Fibroblast of lung (primary cell): ENCODE results near the gene TENT5C. TPM values are rescaled to one million over a fixed set of nuclear protein-coding genes. Genes with fewer than 3 reads are reported as not detected.

Experiments
- DNase-seq, 2 donors: peaks; one replicate each; pipeline versions ENCODE4 v3.0.0 to v3.0.0-alpha.2; 2010; ENCODE audit warnings: low read depth in 2 of 2
- H2AFZ ChIP-seq: 2 replicates; pipeline ENCODE4 v1.5.1; 2012; ENCODE audit warnings: low read length, control low read depth, inconsistent platforms
- H3K27ac ChIP-seq: 2 replicates; pipeline ENCODE4 v1.5.1; 2011; ENCODE audit warnings: low read length, control low read depth; ENCODE audit not compliant: insufficient read depth
- H3K27me3 ChIP-seq: 2 replicates; pipeline ENCODE4 v1.5.1; 2011; ENCODE audit warnings: mild to moderate bottlenecking, low read length; ENCODE audit not compliant: control insufficient read depth, insufficient read depth
- H3K36me3 ChIP-seq: 2 replicates; pipeline ENCODE4 v1.5.1; 2011; ENCODE audit warnings: low read length; ENCODE audit not compliant: control insufficient read depth, insufficient read depth
- H3K4me1 ChIP-seq: 2 replicates; pipeline ENCODE4 v1.5.1; 2011; ENCODE audit warnings: low read length; ENCODE audit not compliant: control insufficient read depth, insufficient read depth; ENCODE audit errors: extremely low read depth
- H3K4me2 ChIP-seq: 2 replicates; pipeline ENCODE4 v1.5.1; 2011; ENCODE audit warnings: low read length, control low read depth; ENCODE audit not compliant: insufficient read depth; ENCODE audit errors: extremely low read depth
- H3K4me3 ChIP-seq, 4 experiments: fragments of 200-600 bp in 1 of 4; sonication (generic) in 1 of 4; replicated peaks in 1 of 4; 2 replicates each; pipeline ENCODE4 v1.5.1; 2011 to 2016; ENCODE audit warnings: low read length in 4 of 4, low read depth in 3 of 4, mild to moderate bottlenecking in 3 of 4, control low read depth in 2 of 4, inconsistent platforms in 1 of 4, mixed read lengths in 1 of 4; ENCODE audit not compliant: insufficient read depth in 1 of 4; ENCODE audit errors: control extremely low read depth in 1 of 4
- H3K79me2 ChIP-seq: 2 replicates; pipeline ENCODE4 v1.5.1; 2012; ENCODE audit warnings: mild to moderate bottlenecking, low read length, inconsistent platforms; ENCODE audit not compliant: control insufficient read depth, insufficient read depth
- H3K9ac ChIP-seq: 2 replicates; pipeline ENCODE4 v1.5.1; 2011; ENCODE audit warnings: mild to moderate bottlenecking, low read length, control low read depth; ENCODE audit not compliant: insufficient read depth
- H3K9me3 ChIP-seq: 2 replicates; pipeline ENCODE4 v1.5.1; 2012; ENCODE audit warnings: low read depth, low read length; ENCODE audit not compliant: control insufficient read depth, insufficient read depth
- H4K20me1 ChIP-seq: 2 replicates; pipeline ENCODE4 v1.5.1; 2011; ENCODE audit warnings: low read length; ENCODE audit not compliant: control insufficient read depth, insufficient read depth; ENCODE audit errors: extremely low read depth
- EZH2 ChIP-seq: IDR thresholded peaks from 2 replicates; pipeline ENCODE4 v1.5.1; 2012; ENCODE audit warnings: low read length, control low read depth, mild to moderate bottlenecking; ENCODE audit errors: missing control alignments
- polyA plus RNA-seq, 2 donors: library from polyadenylated mRNA; depleted of rRNA in 1 of 2; stranded (reverse) in 1 of 2; unstranded in 1 of 2; fragments of >200 nt; gene quantifications; 2 replicates each; pipeline ENCODE4 v1.2.1, GENCODE V29; 2011 to 2012; ENCODE audit warnings: missing spikeins in 1 of 2
- total RNA-seq: library from RNA; depleted of rRNA; stranded (reverse); fragments of >200 nt; gene quantifications from 2 replicates; pipeline ENCODE4 v1.2.1, GENCODE V29; 2014
- TF ChIP-seq, protein P1 (sequence below), 2 donors: IDR thresholded peaks in 1 of 2; conservative IDR thresholded peaks in 1 of 2; 1 replicate in 1 of 2; 2 replicates in 1 of 2; pipeline ENCODE4 v1.5.1; 2011 to 2012; ENCODE audit warnings: low read length in 2 of 2, control low read depth in 1 of 2, inconsistent platforms in 1 of 2, low read depth in 1 of 2, mild to moderate bottlenecking in 1 of 2

TENT5C gene
- total and polyA plus RNA-seq, 2 donors (not counting 1 experiment from before 2014, with no cell fraction given): 4.2 to 8.1 TPM

DNA sequence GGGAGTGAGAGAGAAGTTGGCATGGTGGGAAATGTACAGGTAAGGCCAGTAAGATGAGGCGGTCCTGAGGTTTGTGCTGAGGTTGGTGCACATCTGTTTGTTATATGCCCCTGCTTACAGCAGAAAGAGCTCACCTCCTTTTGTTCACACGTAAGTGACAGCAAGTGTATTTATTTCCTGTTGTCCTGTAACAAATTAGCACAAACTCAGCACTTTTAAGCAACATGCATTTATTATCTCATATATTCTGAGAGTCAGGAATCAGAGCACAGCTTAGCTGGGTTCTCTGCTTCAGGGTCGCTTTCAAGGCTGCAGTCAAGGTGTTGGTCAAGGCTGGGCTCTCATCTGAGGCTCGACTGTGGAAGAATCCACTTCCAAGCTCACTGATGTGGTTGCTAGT, 45.8 kb downstream of the TENT5C start:
- H3K27ac ChIP-seq: no peak overlapping the region
- no peaks in the 10 kb centered on the region for H3K79me2 ChIP-seq
- no peak for DNase-seq
- H4K20me1 ChIP-seq: no peaks in the 10 kb centered on the region
- no peak overlapping the region for H2AFZ ChIP-seq
- no peak overlapping the region for H3K9ac ChIP-seq
- TF ChIP-seq EZH2: no peak
- TF ChIP-seq, protein P1, sequence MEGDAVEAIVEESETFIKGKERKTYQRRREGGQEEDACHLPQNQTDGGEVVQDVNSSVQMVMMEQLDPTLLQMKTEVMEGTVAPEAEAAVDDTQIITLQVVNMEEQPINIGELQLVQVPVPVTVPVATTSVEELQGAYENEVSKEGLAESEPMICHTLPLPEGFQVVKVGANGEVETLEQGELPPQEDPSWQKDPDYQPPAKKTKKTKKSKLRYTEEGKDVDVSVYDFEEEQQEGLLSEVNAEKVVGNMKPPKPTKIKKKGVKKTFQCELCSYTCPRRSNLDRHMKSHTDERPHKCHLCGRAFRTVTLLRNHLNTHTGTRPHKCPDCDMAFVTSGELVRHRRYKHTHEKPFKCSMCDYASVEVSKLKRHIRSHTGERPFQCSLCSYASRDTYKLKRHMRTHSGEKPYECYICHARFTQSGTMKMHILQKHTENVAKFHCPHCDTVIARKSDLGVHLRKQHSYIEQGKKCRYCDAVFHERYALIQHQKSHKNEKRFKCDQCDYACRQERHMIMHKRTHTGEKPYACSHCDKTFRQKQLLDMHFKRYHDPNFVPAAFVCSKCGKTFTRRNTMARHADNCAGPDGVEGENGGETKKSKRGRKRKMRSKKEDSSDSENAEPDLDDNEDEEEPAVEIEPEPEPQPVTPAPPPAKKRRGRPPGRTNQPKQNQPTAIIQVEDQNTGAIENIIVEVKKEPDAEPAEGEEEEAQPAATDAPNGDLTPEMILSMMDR (conservative IDR thresholded peaks at IDR 0.05 in 1 of 2, IDR thresholded peaks at IDR 0.05 in 1 of 2; ENCODE audit: low read depth in 1 of 2, low read length in 2 of 2): no peak
- no peaks in the 10 kb centered on the region for H3K27me3 ChIP-seq
- H3K4me2 ChIP-seq: no peak overlapping the region
- no peaks in the 10 kb centered on the region for H3K9me3 ChIP-seq
- no peak overlapping the region for H3K4me3 ChIP-seq
- H3K36me3 ChIP-seq: no peaks in the 10 kb centered on the region
- no peaks in the 10 kb centered on the region for H3K4me1 ChIP-seq

DNA sequence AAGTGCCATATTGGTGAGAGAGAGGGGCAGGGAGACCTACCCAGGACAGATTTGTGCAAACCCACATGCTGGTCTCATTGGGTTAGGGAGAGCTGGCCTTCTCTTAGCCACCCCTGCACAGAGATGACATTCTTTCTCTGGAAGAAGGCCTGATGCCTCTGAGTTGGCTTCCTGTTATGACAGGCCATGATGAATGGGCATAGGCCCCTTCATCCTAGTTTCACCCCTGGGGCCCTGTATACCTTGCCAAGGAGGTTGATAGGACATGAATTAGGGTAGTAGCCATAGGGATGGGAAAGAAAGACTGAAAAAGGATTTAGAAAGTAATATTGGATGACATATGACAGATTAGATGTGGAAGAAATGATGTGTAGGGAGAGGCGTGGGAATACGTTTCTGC, 46.6 kb downstream of the TENT5C start:
- no peak for DNase-seq
- Histone ChIP-seq H3K27me3 (no peaks in the 10 kb centered on the region), H3K27ac (no peak overlapping the region), H3K4me1 (no peaks in the 10 kb centered on the region), H3K4me2 (no peak overlapping the region), H3K9me3 (no peaks in the 10 kb centered on the region), H3K9ac (no peak overlapping the region), H4K20me1 (no peaks in the 10 kb centered on the region), H3K4me3 (no peak overlapping the region), H3K79me2 (no peaks in the 10 kb centered on the region), H3K36me3 (no peaks in the 10 kb centered on the region), H2AFZ (no peak overlapping the region)
- TF ChIP-seq, protein P1 (conservative IDR thresholded peaks at IDR 0.05 in 1 of 2, IDR thresholded peaks at IDR 0.05 in 1 of 2; ENCODE audit: low read depth in 1 of 2, low read length in 2 of 2): no peak
- no peak for TF ChIP-seq EZH2

DNA sequence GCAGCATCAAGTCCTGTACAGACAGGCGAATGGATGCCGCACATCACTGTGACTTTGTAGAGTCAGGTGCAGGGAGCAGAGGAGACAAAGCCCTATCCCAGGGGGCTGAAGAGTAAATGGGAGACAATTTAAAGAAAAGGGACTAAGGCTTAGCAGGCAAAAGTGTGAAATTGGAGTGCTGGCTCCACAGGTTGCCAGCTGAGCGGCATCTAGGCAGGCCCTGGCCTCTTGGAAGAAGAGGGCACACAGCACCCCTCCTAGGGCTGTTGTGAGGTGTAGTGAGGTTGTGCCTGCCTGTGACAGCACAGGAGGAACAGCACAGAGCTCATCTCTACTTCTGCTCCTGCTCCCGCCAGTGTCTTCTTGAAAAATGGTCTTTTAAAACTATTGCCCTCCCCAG, 47.3 kb downstream of the TENT5C start:
- Histone ChIP-seq H3K4me1 (no peaks in the 10 kb centered on the region), H4K20me1 (no peaks in the 10 kb centered on the region), H3K4me3 (no peak overlapping the region), H3K9me3 (no peaks in the 10 kb centered on the region), H3K36me3 (no peaks in the 10 kb centered on the region), H3K9ac (no peak overlapping the region), H3K4me2 (no peak overlapping the region), H3K27me3 (no peaks in the 10 kb centered on the region), H3K79me2 (no peaks in the 10 kb centered on the region), H3K27ac (no peak overlapping the region), H2AFZ (no peak overlapping the region)
- TF ChIP-seq EZH2: no peak
- TF ChIP-seq, protein P1 (conservative IDR thresholded peaks at IDR 0.05 in 1 of 2, IDR thresholded peaks at IDR 0.05 in 1 of 2; ENCODE audit: low read depth in 1 of 2, low read length in 2 of 2): no peak
- DNase-seq: no peak
